GM12891 (cell line): Measurements from ENCODE around the gene TNRC6A.
"Not testable (repeated sequence)": the region's sequence is repeated elsewhere in the genome, so short reads cannot be mapped to it uniquely, and the experiment has no call there.

Source experiments
- DNase-seq: peaks from one replicate; pipeline ENCODE4 v3.0.0; 2011; ENCODE audit warnings: low spot score; ENCODE audit not compliant: insufficient read length
- FAIRE-seq: peaks from 2 replicates; lab custom pipeline; 2011; peaks lifted over from hg19 to GRCh38; lab: Jason Lieb, UNC
- PAX5 ChIP-seq: IDR thresholded peaks from 2 replicates; pipeline ENCODE4 v1.6.1; 2011; ENCODE audit warnings: low read length, moderate library complexity, mild to moderate bottlenecking; ENCODE audit not compliant: insufficient read depth, severe bottlenecking
- POLR2A ChIP-seq: IDR thresholded peaks from 2 replicates; pipeline ENCODE4 v1.6.1; 2011; ENCODE audit warnings: low read depth, low read length, control low read depth
- POLR2AphosphoS5 ChIP-seq: IDR thresholded peaks from 2 replicates; pipeline ENCODE4 v1.6.1; 2011; ENCODE audit warnings: low read depth, low read length, control low read depth
- POU2F2 ChIP-seq: IDR thresholded peaks from 2 replicates; pipeline ENCODE4 v1.6.1; 2011; ENCODE audit warnings: low read depth, mild to moderate bottlenecking, control low read depth, low read length, moderate library complexity
- SPI1 ChIP-seq: IDR thresholded peaks from 2 replicates; pipeline ENCODE4 v1.6.1; 2011; ENCODE audit warnings: low read depth, low read length, control low read depth
- TAF1 ChIP-seq: IDR thresholded peaks from 2 replicates; pipeline ENCODE4 v1.6.1; 2011; ENCODE audit warnings: low read depth, low read length, control low read depth

Gene TNRC6A

GRCh38 chr16:24839347-24839972, 110.0 kb downstream of the TNRC6A start:
- no peak for FAIRE-seq
- DNase-seq, result no peak
- TF ChIP-seq PAX5 (no peak), POU2F2 (no peak), TAF1 (no peak), POLR2A (no peak), SPI1 (no peak), POLR2AphosphoS5 (no peak)

- TF ChIP-seq POLR2A, result no peak
- DNase-seq, result no peak
- FAIRE-seq, result no peak
Measured at GRCh38 chr16:24841291-24841690, 111.8 kb downstream of the TNRC6A start.

- TF ChIP-seq POLR2AphosphoS5 (no peak), POU2F2 (no peak), TAF1 (no peak), PAX5 (no peak), POLR2A (no peak), SPI1 (no peak)
- FAIRE-seq, result no peak
- DNase-seq, result no peak
Measured at GRCh38 chr16:24844101-24845030, 114.9 kb downstream of the TNRC6A start.

- not testable (repeated sequence) for FAIRE-seq
Measured at GRCh38 chr16:24845031-24845365, 115.5 kb downstream of the TNRC6A start.

GRCh38 chr16:24845726-24846547, 116.5 kb downstream of the TNRC6A start, which contains the start of gene SLC5A11:
SLC5A11 (plus strand) TSS chr16:24845963; CDS start chr16:24858644, 12,681 bp downstream.
- no peak for DNase-seq
- FAIRE-seq, result no peak
- TF ChIP-seq POLR2A, result no peak
- no peak for TF ChIP-seq POLR2AphosphoS5
- TF ChIP-seq POU2F2, result no peak
- TF ChIP-seq PAX5, result no peak
- no peak for TF ChIP-seq TAF1
- no peak for TF ChIP-seq SPI1

More at GRCh38 chr16:24845031-24845365, 115.5 kb downstream of the TNRC6A start:
- not testable (repeated sequence) for DNase-seq

GRCh38 chr16:24846548-24847357, 117.3 kb downstream of the TNRC6A start:
- TF ChIP-seq POLR2A (no peak), POU2F2 (no peak), TAF1 (no peak), POLR2AphosphoS5 (no peak), PAX5 (no peak), SPI1 (no peak)
- FAIRE-seq (no peak), DNase-seq (no peak)

GRCh38 chr16:24847358-24847664, 117.9 kb downstream of the TNRC6A start:
- no peak for TF ChIP-seq TAF1
- no peak for TF ChIP-seq PAX5
- no peak for TF ChIP-seq POLR2A
- no peak for TF ChIP-seq SPI1
- no peak for TF ChIP-seq POLR2AphosphoS5
- no peak for TF ChIP-seq POU2F2
- FAIRE-seq (no peak), DNase-seq (no peak)

- TF ChIP-seq PAX5 (no peak), POLR2A (no peak), SPI1 (no peak), POLR2AphosphoS5 (no peak), POU2F2 (no peak), TAF1 (no peak)
- no peak for FAIRE-seq
- DNase-seq, result no peak
Measured at GRCh38 chr16:24848065-24848464, 118.6 kb downstream of the TNRC6A start.

GRCh38 chr16:24849641-24850040, 120.2 kb downstream of the TNRC6A start:
- TF ChIP-seq POLR2AphosphoS5, result no peak
- TF ChIP-seq POU2F2, result no peak
- TF ChIP-seq SPI1, result no peak
- DNase-seq, result no peak
- no peak for FAIRE-seq
